Natural killer cell treated with Interleukin-12 subunit alpha and Interleukin-12 subunit beta and Interleukin-15 and Interleukin-18, amount 100 ng/mL, for 72 hours (primary cell): ENCODE data around the gene SLC2A13. TPM values are rescaled to one million over a fixed set of nuclear protein-coding genes. Genes with fewer than 3 reads are reported as not detected.

Source experiments
- ATAC-seq, 2 donors: fragments of 150-1000 bp; cut with Tn5 transposase in 1 of 2; sonication (Bioruptor Pico), chemical (Tn5 transposase) in 1 of 2; 2 replicates each; pipeline ENCODE4 v1.10.0; 2021
- DNase-seq: peaks from one replicate; pipeline ENCODE4 v3.0.0; 2022; ENCODE audit warnings: low spot score
- H3K27ac Mint-ChIP-seq, 2 donors: 1 replicate in 1 of 2; 2 replicates in 1 of 2; pipeline ENCODE4 v1.8.0; 2022; ENCODE audit warnings: mixed read lengths in 2 of 2, mild to moderate bottlenecking in 1 of 2, moderate library complexity in 1 of 2
- H3K27me3 Mint-ChIP-seq, 2 donors: 1 replicate in 1 of 2; 2 replicates in 1 of 2; pipeline ENCODE4 v1.8.0; 2022; ENCODE audit warnings: mixed read lengths in 2 of 2
- H3K36me3 Mint-ChIP-seq: one replicate; pipeline ENCODE4 v1.8.0; 2022; ENCODE audit warnings: mixed read lengths
- H3K4me1 Mint-ChIP-seq, 2 donors: 1 replicate in 1 of 2; 2 replicates in 1 of 2; pipeline ENCODE4 v1.8.0; 2022; ENCODE audit warnings: low read depth in 2 of 2, mixed read lengths in 2 of 2, mild to moderate bottlenecking in 1 of 2
- H3K4me3 Mint-ChIP-seq: one replicate; pipeline ENCODE4 v1.8.0; 2022; ENCODE audit warnings: mixed read lengths
- H3K9me3 Mint-ChIP-seq: 2 replicates; pipeline ENCODE4 v1.8.0; 2022; ENCODE audit warnings: mixed read lengths
- total RNA-seq, 2 donors: library from RNA; stranded (reverse); gene quantifications; one replicate each; pipeline ENCODE4 v1.2.3, GENCODE V29; 2022

SLC2A13 gene
- total RNA-seq, 2 donors from 2014 or later: 6.8 to 9.1 TPM

DNA sequence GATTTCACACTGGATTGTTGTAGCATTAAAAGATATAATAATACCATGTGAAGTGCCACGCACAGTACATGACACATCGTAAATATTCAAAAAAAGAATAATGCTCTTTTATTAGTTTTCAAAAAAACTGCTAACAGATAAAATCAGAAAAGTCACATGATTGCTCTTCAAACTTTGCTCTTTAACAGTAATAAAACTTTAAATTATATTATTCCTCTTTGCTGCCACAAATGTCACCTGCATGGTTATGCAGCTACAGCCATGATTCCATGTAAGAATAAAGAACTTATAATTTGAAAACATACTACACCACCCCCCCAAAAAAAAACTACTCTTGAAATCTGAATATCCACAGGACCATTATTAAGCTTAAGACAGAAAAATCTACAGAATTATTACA is 90.0 kb downstream of the SLC2A13 start:
- DNase-seq (no peak), ATAC-seq (no peak)
- no peaks in the 10 kb centered on the region for H3K36me3 Mint-ChIP-seq
- H3K4me3 Mint-ChIP-seq: no peak overlapping the region
- no peaks in the 10 kb centered on the region for H3K27me3 Mint-ChIP-seq
- no peak overlapping the region for H3K27ac Mint-ChIP-seq
- no peaks in the 10 kb centered on the region for H3K9me3 Mint-ChIP-seq
- peaks cover 11 to 13% of the 10 kb centered on the region in 2 donors for H3K4me1 Mint-ChIP-seq

- H3K27me3 Mint-ChIP-seq: no peaks in the 10 kb centered on the region
- no peak overlapping the region for H3K4me3 Mint-ChIP-seq
- H3K36me3 Mint-ChIP-seq: no peaks in the 10 kb centered on the region
- H3K4me1 Mint-ChIP-seq: peaks cover 12 to 13% of the 10 kb centered on the region in 2 donors
- no peaks in the 10 kb centered on the region for H3K9me3 Mint-ChIP-seq
- no peak overlapping the region for H3K27ac Mint-ChIP-seq
- DNase-seq: no peak
- no peak for ATAC-seq
Observed at GRCh38 chr12:40015345-40015744, 90.5 kb downstream of the SLC2A13 start.

DNA sequence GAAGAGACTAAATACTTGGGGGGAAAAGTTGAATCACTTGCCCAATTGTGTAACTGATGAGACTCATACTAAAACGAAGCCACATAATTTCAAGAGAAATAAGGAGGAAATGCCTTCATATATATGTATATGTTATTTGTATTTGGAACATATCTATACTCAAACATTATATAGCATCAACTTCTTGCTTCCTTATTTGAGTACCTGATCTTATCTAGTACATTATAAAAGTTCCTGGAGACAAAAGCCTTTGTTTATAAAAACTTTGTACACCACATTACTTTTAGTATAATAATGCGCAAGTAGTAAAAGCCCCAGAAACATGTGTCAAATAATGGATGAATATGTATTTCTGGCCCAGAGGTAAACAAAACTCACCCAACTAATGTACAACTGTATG is 92.0 kb downstream of the SLC2A13 start:
- Mint-ChIP-seq H3K27ac (no peak overlapping the region), H3K36me3 (no peaks in the 10 kb centered on the region), H3K4me1 (peaks cover 12 to 13% of the 10 kb centered on the region in 2 donors), H3K9me3 (no peaks in the 10 kb centered on the region), H3K27me3 (no peaks in the 10 kb centered on the region), H3K4me3 (no peak overlapping the region)
- DNase-seq (no peak), ATAC-seq (no peak)

DNA sequence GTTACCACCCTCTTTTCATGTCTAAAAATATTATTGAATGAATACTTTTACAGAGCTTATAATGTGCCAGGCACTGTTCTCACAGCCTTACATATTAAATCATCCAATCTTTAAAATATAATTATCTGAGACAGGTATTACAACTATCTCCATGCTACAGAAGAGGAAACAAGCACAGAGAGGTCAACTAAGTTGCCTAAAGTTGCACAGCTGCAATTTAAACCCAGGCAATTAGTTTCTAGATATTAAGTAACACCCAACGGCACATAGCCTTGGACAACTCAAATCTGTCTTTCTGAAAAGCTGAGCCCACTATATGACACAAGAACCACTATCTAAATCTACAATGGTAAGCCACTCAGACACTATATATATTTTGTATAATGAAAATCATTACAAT is 92.6 kb downstream of the SLC2A13 start:
- Mint-ChIP-seq H3K27ac (no peak overlapping the region), H3K4me1 (peaks cover 12 to 13% of the 10 kb centered on the region in 2 donors), H3K27me3 (no peaks in the 10 kb centered on the region), H3K4me3 (no peak overlapping the region), H3K9me3 (no peaks in the 10 kb centered on the region), H3K36me3 (no peaks in the 10 kb centered on the region)
- ATAC-seq (no peak), DNase-seq (no peak)

DNA sequence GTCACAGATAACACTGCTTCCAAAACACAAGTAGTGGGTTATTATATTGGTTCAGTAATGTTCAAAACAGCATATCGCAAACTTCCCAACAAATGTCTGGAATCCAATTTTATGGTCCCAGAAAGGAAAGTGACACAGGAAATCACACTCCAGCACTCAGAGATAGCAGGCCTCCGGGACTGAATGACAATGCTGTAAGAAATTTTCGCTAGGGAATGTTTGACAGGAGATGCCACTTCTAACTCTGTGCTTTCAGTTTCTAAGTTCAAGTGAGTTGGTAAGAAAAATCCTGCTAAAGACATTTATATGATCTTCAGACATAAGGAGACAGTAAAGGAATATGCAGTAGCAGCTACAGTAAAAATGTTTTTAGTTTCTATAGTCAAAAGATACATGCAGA is 93.2 kb downstream of the SLC2A13 start:
- Mint-ChIP-seq H3K4me3 (no peak overlapping the region), H3K4me1 (peaks cover 12 to 13% of the 10 kb centered on the region in 2 donors), H3K36me3 (no peaks in the 10 kb centered on the region), H3K27me3 (no peaks in the 10 kb centered on the region), H3K27ac (peak overlapping the region in 1 of 2 donors; percentile 81), H3K9me3 (no peaks in the 10 kb centered on the region)
- ATAC-seq (no peak), DNase-seq (no peak)

DNA sequence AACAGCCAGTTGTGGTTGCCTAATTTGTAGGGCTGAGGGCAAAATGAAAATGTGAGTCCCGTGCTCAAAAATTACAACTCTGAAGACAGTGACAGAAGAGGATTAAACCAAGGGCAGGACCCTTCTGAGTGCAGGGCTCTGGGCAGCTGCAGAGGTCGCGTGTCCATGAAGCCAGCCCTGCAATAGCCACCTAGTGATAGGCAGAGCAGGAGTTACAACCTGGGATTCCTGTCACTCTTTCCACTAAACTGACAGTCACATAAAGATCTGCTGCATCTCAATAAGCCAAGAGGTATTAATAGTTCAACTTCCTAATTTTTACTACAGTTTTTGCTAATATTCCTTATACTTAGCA is 94.1 kb downstream of the SLC2A13 start:
- peak overlapping the region; percentile 23 to 81 for H3K27ac Mint-ChIP-seq
- DNase-seq: no peak
- no peaks in the 10 kb centered on the region for H3K36me3 Mint-ChIP-seq

DNA sequence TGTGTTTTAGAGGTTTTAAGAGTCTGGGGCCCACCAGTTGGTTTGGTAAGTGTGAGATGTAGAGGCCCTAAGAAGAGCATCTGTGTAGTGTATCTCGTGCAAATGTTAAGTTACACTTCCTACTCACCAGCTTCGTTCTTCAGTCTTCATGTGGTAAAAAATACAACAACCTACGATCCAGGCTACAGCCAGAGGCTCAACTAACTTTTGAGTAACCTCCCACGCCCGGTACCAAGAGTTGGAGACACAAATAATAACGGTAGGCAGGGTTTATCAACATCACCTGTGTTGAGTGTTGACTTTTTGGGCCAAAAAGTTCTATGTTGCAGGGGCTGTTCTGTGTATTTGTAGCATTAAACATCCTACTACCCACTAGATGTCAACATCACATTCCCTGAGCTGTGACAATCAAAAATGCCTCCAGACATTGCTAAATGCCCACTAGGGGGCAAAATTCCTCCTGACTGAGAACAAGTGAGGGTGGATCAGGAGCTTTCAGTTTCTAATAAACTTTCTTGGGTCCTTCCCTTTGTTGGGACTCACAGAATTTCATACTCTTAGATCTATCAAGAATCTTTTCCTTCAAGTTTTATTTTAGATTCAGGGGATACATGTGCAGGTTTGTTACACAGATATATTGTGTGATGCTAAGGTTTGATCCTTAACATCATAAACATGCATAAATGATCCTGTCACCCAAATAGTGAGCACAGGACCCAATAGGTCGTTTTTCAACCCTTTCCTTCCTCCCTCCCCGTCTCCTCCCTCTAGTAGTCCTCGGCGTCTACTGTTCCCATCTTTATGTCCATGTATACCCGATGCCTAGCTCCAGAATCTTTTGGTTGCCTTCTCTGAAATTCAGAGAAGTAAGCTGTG is 94.7 kb downstream of the SLC2A13 start:
- Mint-ChIP-seq H3K4me1 (peaks cover 12 to 13% of the 10 kb centered on the region in 2 donors), H3K9me3 (no peaks in the 10 kb centered on the region)

More for the DNA sequence above, 94.1 kb downstream of the SLC2A13 start:
- peak in 1 of 2 donors; percentile 50 for ATAC-seq
- Mint-ChIP-seq H3K4me1 (peaks cover 12 to 13% of the 10 kb centered on the region in 2 donors), H3K27me3 (no peaks in the 10 kb centered on the region), H3K9me3 (no peaks in the 10 kb centered on the region), H3K4me3 (peak overlapping the region; percentile 69)

DNA sequence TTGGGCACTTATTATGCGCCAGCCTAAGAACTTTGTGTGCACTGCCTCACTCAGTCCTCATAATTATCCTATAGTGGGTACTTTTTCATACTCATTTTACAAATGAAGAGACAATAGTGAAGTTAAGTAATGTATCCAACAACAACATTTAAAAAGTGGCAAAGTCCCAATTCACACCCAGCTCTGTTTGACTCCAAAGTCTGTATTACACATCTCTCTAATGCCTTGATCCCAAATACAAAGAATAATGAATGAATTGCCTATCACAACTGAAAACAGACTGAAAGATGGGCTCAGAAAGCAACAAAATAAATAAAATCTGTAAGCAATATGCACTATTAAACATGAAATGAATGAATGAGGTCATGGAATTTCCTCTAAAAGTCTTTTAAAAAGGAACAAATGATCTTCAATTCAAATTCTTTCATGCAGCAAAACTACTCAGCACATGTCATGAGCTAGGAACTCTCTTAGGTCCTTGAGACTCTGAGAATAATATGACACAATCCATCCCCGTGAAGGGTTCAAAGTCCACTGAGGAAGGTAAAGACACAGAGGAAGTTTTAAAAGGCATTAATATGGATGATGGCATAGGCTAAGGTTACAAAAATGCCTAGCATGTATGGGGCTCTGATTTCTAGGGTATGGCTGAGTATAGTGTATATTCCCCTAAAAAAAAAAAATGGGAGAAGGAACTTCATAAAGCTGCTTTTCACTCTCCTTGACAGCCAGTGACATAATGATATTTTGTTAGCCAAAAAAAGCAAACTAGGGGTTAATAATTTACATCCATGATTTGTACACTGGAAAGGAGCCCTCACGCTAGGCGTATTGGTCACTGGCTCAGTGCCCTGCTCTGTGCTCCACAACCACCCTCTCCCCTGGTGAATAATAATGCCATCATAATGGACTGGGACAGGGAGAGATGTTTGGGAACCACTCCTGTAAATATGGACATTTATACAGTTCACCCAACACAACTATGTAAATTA is 103.4 kb downstream of the SLC2A13 start:
- peaks cover 10% of the 10 kb centered on the region for H3K9me3 Mint-ChIP-seq
- ATAC-seq (no peak), DNase-seq (no peak)
- no peak overlapping the region for H3K4me3 Mint-ChIP-seq
- H3K4me1 Mint-ChIP-seq: no peaks in the 10 kb centered on the region
- no peaks in the 10 kb centered on the region for H3K27me3 Mint-ChIP-seq
- H3K27ac Mint-ChIP-seq: no peak overlapping the region
- H3K36me3 Mint-ChIP-seq: peaks cover 31% of the 10 kb centered on the region

More for the DNA sequence above, 94.7 kb downstream of the SLC2A13 start:
- peak; percentile 83 for DNase-seq
- no peaks in the 10 kb centered on the region for H3K27me3 Mint-ChIP-seq
- ATAC-seq: peak; percentile 74 to 86
- H3K36me3 Mint-ChIP-seq: no peaks in the 10 kb centered on the region
- peak overlapping the region; percentile 69 for H3K4me3 Mint-ChIP-seq
- H3K27ac Mint-ChIP-seq: peak overlapping the region; percentile 23 to 81

DNA sequence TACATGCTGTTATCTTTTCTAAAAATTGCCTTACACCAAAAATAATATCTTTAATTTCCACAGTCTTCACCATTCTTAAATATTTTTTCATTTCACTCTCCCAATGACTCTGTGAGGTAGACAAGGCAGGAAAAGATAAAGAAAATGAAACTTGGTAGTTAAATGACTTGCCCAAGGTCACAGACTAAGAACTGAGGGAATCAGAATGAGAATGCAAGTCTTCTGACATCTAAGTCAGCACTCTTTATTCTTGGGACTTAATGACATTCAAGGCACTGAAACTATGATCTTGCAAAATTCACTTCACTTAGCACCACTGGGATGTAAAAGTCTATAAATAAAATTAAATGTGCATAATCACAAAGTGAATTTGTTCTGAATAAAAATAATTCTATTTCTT is 104.5 kb downstream of the SLC2A13 start:
- H3K27ac Mint-ChIP-seq: no peak overlapping the region
- ATAC-seq (peak in 1 of 2 donors; percentile 60), DNase-seq (no peak)
- peaks cover 38% of the 10 kb centered on the region for H3K36me3 Mint-ChIP-seq
- peaks cover 15% of the 10 kb centered on the region for H3K9me3 Mint-ChIP-seq
- no peaks in the 10 kb centered on the region for H3K4me1 Mint-ChIP-seq
- no peak overlapping the region for H3K4me3 Mint-ChIP-seq
- H3K27me3 Mint-ChIP-seq: no peaks in the 10 kb centered on the region

GRCh38 chr12:40000884-40001283 is 105.0 kb downstream of the SLC2A13 start:
- Mint-ChIP-seq H3K4me1 (no peaks in the 10 kb centered on the region), H3K4me3 (no peak overlapping the region), H3K27me3 (no peaks in the 10 kb centered on the region), H3K9me3 (peaks cover 16% of the 10 kb centered on the region), H3K27ac (no peak overlapping the region), H3K36me3 (peaks cover 38% of the 10 kb centered on the region)
- DNase-seq (no peak), ATAC-seq (no peak)

DNA sequence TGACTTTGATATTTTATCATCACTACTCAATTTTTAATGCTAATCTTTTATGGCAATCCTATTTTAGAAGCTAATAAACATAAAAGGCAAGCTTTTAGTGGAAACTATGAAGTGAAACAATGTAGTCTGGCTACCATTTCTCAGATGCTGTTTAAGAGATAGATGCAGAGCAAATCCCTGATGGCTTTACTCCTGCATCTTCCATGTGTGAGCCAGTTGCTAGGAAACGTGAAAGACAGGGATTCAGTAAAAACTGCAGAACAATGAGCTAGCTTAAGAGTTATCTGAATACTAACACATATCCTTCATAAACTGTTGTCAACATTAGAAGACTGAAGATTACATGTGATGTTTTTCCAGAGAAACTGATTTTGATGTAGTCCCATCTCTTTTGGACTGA is 112.6 kb downstream of the SLC2A13 start:
- Mint-ChIP-seq H3K27ac (no peak overlapping the region), H3K36me3 (peaks cover 12% of the 10 kb centered on the region), H3K4me1 (peaks cover 4 to 9% of the 10 kb centered on the region in 2 donors), H3K9me3 (peaks cover 9% of the 10 kb centered on the region), H3K4me3 (no peak overlapping the region), H3K27me3 (no peaks in the 10 kb centered on the region)
- no peak for DNase-seq
- ATAC-seq: no peak

- peak; percentile 63 for DNase-seq
- Mint-ChIP-seq H3K36me3 (no peaks in the 10 kb centered on the region), H3K4me1 (peaks cover 4 to 11% of the 10 kb centered on the region in 2 donors), H3K9me3 (no peaks in the 10 kb centered on the region), H3K27me3 (no peaks in the 10 kb centered on the region), H3K4me3 (no peak overlapping the region), H3K27ac (no peak overlapping the region)
- ATAC-seq: peak; percentile 75 to 77
Observed at GRCh38 chr12:39990122-39991101, 115.5 kb downstream of the SLC2A13 start.

- H3K27ac Mint-ChIP-seq: no peak overlapping the region
- no peak for ATAC-seq
Observed at GRCh38 chr12:39989501-39989900, 116.4 kb downstream of the SLC2A13 start.

More at GRCh38 chr12:39989501-39989900, 116.4 kb downstream of the SLC2A13 start:
- Mint-ChIP-seq H3K36me3 (no peaks in the 10 kb centered on the region), H3K9me3 (no peaks in the 10 kb centered on the region), H3K4me1 (peaks cover 4 to 11% of the 10 kb centered on the region in 2 donors), H3K4me3 (no peak overlapping the region), H3K27me3 (no peaks in the 10 kb centered on the region)
- DNase-seq: no peak
